ENCODE results near the gene TYW5. TPM values are rescaled to one million over a fixed set of nuclear protein-coding genes. Genes with fewer than 3 reads are reported as not detected.
A peak's percentile ranks its signal among the peaks of the same experiment; 100 is the strongest.

Gene TYW5
- polyA plus RNA-seq, 1 donor, result 13.0 TPM

DNA sequence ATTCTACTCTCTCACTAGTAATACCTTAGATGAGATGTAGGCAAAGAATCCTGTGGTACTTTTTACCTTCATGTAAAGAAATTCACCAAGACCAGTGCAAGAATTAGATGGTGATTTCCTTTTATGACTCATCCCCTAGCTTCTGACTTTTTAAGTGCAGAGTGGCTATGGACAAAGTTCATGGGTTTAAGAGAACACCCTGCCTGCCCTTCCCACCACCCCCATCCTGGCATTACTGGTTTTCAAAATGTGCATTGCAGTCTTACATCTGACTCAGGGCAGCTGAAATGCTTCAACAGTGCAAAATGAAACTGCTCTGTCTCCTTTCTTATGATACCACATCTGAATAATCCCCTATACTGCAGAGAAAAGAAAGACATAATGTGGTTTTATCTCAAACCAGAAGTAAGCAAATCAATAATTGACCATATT, 22.7 kb upstream of the TYW5 start:
- Histone ChIP-seq H3K4me3 (ENCODE audit: low read length) (no peak overlapping the region), H3K27me3 (ENCODE audit: control insufficient read depth, insufficient read depth, low read length) (no peaks in the 10 kb centered on the region), H3K9me3 (ENCODE audit: control insufficient read depth, low read depth, low read length) (no peaks in the 10 kb centered on the region), H3K36me3 (ENCODE audit: control insufficient read depth, insufficient read depth, low read length) (no peaks in the 10 kb centered on the region), H3K27ac (ENCODE audit: low read length) (peak overlapping the region; percentile 47), H3K4me1 (ENCODE audit: control insufficient read depth, insufficient read depth, low read length) (peaks cover 18% of the 10 kb centered on the region)
- peak; percentile 78 to 86 for DNase-seq

DNA sequence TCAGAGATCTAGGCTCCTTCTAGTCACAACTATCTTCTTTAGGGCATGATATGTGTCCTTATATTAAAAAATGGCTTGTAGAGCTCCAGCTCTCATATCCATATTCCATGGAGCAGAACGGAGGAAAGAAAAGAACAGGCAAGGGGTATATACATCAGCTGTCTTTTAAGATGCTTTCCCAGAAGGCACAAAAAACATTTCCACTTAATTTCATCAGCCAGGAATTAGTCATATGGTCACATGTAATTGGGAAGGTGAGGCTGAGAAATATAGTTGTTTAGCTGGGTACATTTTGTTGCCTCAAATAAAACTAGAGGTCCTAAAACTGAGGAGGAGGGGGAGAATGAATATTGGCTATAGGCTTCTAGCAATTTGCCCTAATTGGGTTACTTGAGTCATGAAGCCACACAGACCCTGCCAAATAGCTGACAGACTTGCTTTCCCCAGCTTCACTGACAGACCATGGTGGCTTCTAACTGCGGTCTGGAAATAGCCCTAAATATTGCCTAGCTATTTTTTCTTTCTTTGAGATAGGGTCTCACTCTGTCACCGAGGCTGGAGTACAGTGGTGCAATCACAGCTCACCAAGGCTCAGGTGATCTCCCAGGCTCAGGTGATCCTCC, 20.1 kb upstream of the TYW5 start:
- Histone ChIP-seq H3K4me3 (ENCODE audit: low read length) (no peak overlapping the region), H3K27me3 (ENCODE audit: control insufficient read depth, insufficient read depth, low read length) (no peaks in the 10 kb centered on the region), H3K4me1 (ENCODE audit: control insufficient read depth, insufficient read depth, low read length) (peaks cover 28% of the 10 kb centered on the region), H3K9me3 (ENCODE audit: control insufficient read depth, low read depth, low read length) (no peaks in the 10 kb centered on the region), H3K27ac (ENCODE audit: low read length) (no peak overlapping the region), H3K36me3 (ENCODE audit: control insufficient read depth, insufficient read depth, low read length) (no peaks in the 10 kb centered on the region)
- no peak for DNase-seq
- WGBS (ENCODE audit: insufficient coverage, low lambda C conversion rate), result 80% methylated on average over 1 of the region's 3 CpGs

DNA sequence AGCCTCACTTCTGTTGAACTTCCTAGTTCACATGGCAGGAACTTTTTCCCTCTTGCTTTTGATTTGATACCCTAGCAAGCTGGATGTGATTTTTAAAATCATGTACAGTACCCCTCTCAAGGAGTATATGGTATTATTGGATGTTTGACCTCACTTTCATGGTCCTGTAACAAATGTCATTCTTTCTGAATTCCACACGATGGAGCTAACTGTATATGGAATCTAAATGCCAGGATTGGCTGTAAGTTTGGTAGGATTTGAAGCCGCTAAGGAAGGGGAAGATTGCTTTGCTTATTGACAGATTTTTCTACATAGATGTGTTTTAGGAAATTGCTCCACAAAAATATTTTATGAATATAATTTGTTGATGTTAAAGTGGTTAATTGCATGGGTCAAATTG, 18.4 kb upstream of the TYW5 start:
- no peak overlapping the region for H3K27ac ChIP-seq (ENCODE audit: low read length)
- peak in 1 of 2 donors; percentile 26 for DNase-seq
- H3K27me3 ChIP-seq (ENCODE audit: control insufficient read depth, insufficient read depth, low read length), result no peaks in the 10 kb centered on the region
- no peaks in the 10 kb centered on the region for H3K9me3 ChIP-seq (ENCODE audit: control insufficient read depth, low read depth, low read length)
- no peaks in the 10 kb centered on the region for H3K36me3 ChIP-seq (ENCODE audit: control insufficient read depth, insufficient read depth, low read length)
- no CpG with 5 or more reads among the region's 2 CpGs for WGBS (ENCODE audit: insufficient coverage, low lambda C conversion rate)
- peaks cover 19% of the 10 kb centered on the region for H3K4me1 ChIP-seq (ENCODE audit: control insufficient read depth, insufficient read depth, low read length)
- H3K4me3 ChIP-seq (ENCODE audit: low read length), result no peak overlapping the region

DNA sequence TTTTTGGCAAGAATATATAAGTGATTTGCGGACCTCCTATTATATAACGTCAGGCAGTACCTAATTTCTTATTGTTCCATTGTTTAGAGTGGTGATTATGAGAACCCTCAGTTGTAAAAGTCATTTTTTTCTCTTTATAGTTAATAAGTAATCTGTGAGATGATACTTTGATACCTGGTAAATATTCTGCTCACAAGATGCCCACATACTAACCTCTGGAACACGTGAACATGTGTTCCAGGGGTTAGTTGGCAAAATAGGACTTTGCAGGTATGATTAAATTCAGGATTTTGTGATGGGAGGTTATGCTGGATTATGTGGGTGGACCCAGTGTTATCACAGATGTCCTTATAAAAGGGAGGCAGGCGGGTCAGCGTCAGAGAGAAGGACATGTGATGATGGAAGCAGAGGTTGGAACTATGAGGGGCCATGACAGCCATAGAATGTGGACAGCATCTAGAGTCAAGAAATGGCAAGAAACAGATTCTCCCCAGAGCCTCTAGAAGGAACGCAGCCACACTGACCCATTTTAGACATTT, 16.9 kb upstream of the TYW5 start:
- Histone ChIP-seq H3K27ac (ENCODE audit: low read length) (peak overlapping the region; percentile 41), H3K9me3 (ENCODE audit: control insufficient read depth, low read depth, low read length) (no peaks in the 10 kb centered on the region), H3K4me3 (ENCODE audit: low read length) (no peak overlapping the region), H3K36me3 (ENCODE audit: control insufficient read depth, insufficient read depth, low read length) (no peaks in the 10 kb centered on the region), H3K27me3 (ENCODE audit: control insufficient read depth, insufficient read depth, low read length) (no peaks in the 10 kb centered on the region), H3K4me1 (ENCODE audit: control insufficient read depth, insufficient read depth, low read length) (peaks cover 10% of the 10 kb centered on the region)
- DNase-seq, result peak; percentile 35 to 74
- 18% methylated on average over 2 of the region's 6 CpGs for WGBS (ENCODE audit: insufficient coverage, low lambda C conversion rate)

DNA sequence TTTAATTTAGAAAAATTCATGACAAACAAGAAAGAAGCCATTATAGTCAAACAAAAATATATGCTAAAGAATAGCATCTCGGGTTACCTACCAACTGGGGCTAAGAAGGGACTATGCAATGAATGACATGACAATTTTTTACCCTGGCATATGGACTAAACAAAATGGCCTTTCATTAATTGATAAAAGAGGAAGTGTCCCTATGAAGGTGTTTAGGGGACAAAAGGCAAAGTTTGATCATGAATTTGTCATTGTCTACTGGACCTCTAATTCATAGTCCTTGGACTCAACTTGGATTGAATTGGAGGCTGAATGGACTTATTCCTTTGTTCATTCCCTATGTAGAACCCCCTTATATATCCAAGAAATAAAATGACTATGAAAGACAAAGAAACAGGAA, 12.8 kb upstream of the TYW5 start:
- 100% methylated on average over 1 of the region's 1 CpG for WGBS (ENCODE audit: insufficient coverage, low lambda C conversion rate)
- Histone ChIP-seq H3K4me3 (ENCODE audit: low read length) (no peak overlapping the region), H3K27me3 (ENCODE audit: control insufficient read depth, insufficient read depth, low read length) (no peaks in the 10 kb centered on the region), H3K9me3 (ENCODE audit: control insufficient read depth, low read depth, low read length) (no peaks in the 10 kb centered on the region), H3K4me1 (ENCODE audit: control insufficient read depth, insufficient read depth, low read length) (peaks cover 10% of the 10 kb centered on the region), H3K36me3 (ENCODE audit: control insufficient read depth, insufficient read depth, low read length) (peaks cover 21% of the 10 kb centered on the region), H3K27ac (ENCODE audit: low read length) (no peak overlapping the region)
- DNase-seq, result no peak

DNA sequence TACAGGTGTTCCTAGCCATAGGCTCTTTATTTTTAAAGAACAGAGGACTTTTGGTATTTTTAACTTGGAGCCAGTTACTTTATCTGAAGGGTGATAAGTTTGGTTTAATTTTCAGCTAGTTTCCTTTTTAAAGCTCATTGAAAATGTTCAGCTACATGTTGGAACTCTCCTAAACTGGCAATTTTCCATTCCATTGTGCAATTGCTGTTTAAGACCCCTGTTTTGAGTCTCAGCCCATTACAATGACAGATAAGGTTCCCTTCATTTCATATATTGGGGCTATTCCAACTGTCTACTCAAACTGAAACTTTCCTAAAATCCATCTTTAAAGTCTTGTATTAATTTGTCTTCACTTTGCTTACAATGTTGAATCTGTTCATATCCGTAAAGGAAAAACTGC, 11.7 kb upstream of the TYW5 start:
- Histone ChIP-seq H3K9me3 (ENCODE audit: control insufficient read depth, low read depth, low read length) (no peaks in the 10 kb centered on the region), H3K4me1 (ENCODE audit: control insufficient read depth, insufficient read depth, low read length) (peaks cover 3% of the 10 kb centered on the region), H3K36me3 (ENCODE audit: control insufficient read depth, insufficient read depth, low read length) (peaks cover 29% of the 10 kb centered on the region), H3K27ac (ENCODE audit: low read length) (no peak overlapping the region), H3K27me3 (ENCODE audit: control insufficient read depth, insufficient read depth, low read length) (no peaks in the 10 kb centered on the region), H3K4me3 (ENCODE audit: low read length) (no peak overlapping the region)
- no CpG with 5 or more reads among the region's 1 CpG for WGBS (ENCODE audit: insufficient coverage, low lambda C conversion rate)
- no peak for DNase-seq

DNA sequence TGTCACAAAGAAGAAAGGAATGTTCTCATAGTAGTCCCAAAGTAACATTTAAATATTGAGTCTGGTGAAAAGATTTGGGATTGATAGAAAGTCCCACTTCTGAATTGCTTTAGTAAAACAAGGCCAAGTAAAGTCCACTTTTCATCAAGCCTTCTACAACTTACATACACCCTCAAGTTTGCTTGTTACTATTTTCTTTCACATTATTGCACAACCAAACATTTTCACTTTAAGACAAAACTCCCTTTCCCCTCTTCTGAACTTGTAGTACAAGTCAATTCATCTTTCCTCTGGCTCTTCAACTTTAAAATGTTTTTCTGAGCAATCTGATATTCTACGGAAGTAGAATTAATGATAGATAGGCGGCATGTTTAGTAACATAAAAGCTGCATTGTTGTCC, 11.1 kb upstream of the TYW5 start:
- Histone ChIP-seq H3K36me3 (ENCODE audit: control insufficient read depth, insufficient read depth, low read length) (peaks cover 34% of the 10 kb centered on the region), H3K9me3 (ENCODE audit: control insufficient read depth, low read depth, low read length) (no peaks in the 10 kb centered on the region), H3K27me3 (ENCODE audit: control insufficient read depth, insufficient read depth, low read length) (no peaks in the 10 kb centered on the region), H3K27ac (ENCODE audit: low read length) (no peak overlapping the region), H3K4me3 (ENCODE audit: low read length) (no peak overlapping the region), H3K4me1 (ENCODE audit: control insufficient read depth, insufficient read depth, low read length) (no peaks in the 10 kb centered on the region)
- no peak for DNase-seq
- 100% methylated on average over 2 of the region's 2 CpGs for WGBS (ENCODE audit: insufficient coverage, low lambda C conversion rate)

DNA sequence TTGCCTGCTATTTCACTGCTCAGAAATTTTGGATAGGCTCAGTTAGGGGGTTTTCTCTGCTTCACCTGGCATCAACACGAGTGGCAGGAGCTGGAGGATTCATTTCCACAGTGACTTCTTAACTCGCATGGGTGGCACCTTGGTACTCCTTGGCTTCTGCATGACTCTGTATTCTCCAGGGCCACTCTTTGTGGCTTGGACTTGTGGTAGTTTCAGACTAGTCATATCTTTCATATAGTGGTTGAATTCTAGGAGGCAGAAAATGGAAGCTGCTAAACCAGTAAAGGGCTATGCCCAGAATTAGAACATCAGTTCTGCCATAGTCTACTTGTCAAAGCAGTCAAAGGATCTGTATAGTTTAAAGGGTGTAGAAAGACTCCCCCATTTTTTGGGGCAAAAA, 6.9 kb upstream of the TYW5 start:
- DNase-seq, result no peak
- WGBS (ENCODE audit: insufficient coverage, low lambda C conversion rate), result no CpG with 5 or more reads among the region's 2 CpGs
- peaks cover 3% of the 10 kb centered on the region for H3K4me1 ChIP-seq (ENCODE audit: control insufficient read depth, insufficient read depth, low read length)
- no peaks in the 10 kb centered on the region for H3K27me3 ChIP-seq (ENCODE audit: control insufficient read depth, insufficient read depth, low read length)
- H3K9me3 ChIP-seq (ENCODE audit: control insufficient read depth, low read depth, low read length), result no peaks in the 10 kb centered on the region
- no peak overlapping the region for H3K4me3 ChIP-seq (ENCODE audit: low read length)
- no peak overlapping the region for H3K27ac ChIP-seq (ENCODE audit: low read length)
- H3K36me3 ChIP-seq (ENCODE audit: control insufficient read depth, insufficient read depth, low read length), result peaks cover 59% of the 10 kb centered on the region

DNA sequence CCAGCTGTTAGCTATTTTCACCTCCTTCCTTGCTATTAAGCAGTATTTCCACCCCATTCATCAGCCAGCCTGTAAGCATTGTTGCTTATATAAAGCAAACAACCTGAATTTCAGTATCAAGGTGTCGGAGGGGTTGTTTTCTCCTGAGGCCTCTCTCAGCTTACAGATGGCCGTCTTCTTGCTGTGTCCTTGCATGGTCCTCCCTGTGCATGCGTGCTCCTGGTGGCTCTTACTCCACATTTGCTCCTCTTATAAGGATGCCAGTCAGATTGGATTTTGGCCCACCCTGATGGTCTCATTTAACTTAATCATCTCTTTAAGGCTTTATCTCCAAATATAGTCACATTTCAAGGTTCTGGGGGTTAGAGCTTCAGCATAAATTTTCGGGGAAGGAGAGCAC, 2.7 kb upstream of the TYW5 start:
- no peak overlapping the region for H3K4me3 ChIP-seq (ENCODE audit: low read length)
- no peaks in the 10 kb centered on the region for H3K27me3 ChIP-seq (ENCODE audit: control insufficient read depth, insufficient read depth, low read length)
- no peak overlapping the region for H3K27ac ChIP-seq (ENCODE audit: low read length)
- WGBS (ENCODE audit: insufficient coverage, low lambda C conversion rate), result 100% methylated on average over 1 of the region's 4 CpGs
- H3K4me1 ChIP-seq (ENCODE audit: control insufficient read depth, insufficient read depth, low read length), result peaks cover 3% of the 10 kb centered on the region
- no peak for DNase-seq
- peaks cover 38% of the 10 kb centered on the region for H3K36me3 ChIP-seq (ENCODE audit: control insufficient read depth, insufficient read depth, low read length)
- no peaks in the 10 kb centered on the region for H3K9me3 ChIP-seq (ENCODE audit: control insufficient read depth, low read depth, low read length)

DNA sequence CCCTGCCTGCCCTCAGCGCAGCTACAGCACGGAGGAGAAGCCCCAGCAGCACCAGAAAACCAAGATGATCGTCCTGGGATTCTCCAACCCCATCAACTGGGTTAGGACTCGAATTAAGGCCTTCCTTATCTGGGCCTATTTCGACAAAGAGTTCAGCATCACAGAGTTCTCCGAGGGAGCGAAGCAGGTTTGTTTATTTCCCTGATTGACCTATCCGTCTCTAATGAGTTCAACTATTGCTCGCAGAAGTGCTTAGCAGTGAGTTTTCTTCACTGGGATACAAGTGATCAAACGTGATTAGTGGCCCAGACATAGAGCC, 730 bp upstream of the TYW5 start:
- Histone ChIP-seq H3K27ac (ENCODE audit: low read length) (peak overlapping the region; percentile 79), H3K27me3 (ENCODE audit: control insufficient read depth, insufficient read depth, low read length) (no peaks in the 10 kb centered on the region), H3K36me3 (ENCODE audit: control insufficient read depth, insufficient read depth, low read length) (peaks cover 21% of the 10 kb centered on the region), H3K4me3 (ENCODE audit: low read length) (peak overlapping the region; percentile 88), H3K4me1 (ENCODE audit: control insufficient read depth, insufficient read depth, low read length) (peaks cover 3% of the 10 kb centered on the region), H3K9me3 (ENCODE audit: control insufficient read depth, low read depth, low read length) (no peaks in the 10 kb centered on the region)
- WGBS (ENCODE audit: insufficient coverage, low lambda C conversion rate), result no CpG with 5 or more reads among the region's 10 CpGs
- no peak for DNase-seq

DNA sequence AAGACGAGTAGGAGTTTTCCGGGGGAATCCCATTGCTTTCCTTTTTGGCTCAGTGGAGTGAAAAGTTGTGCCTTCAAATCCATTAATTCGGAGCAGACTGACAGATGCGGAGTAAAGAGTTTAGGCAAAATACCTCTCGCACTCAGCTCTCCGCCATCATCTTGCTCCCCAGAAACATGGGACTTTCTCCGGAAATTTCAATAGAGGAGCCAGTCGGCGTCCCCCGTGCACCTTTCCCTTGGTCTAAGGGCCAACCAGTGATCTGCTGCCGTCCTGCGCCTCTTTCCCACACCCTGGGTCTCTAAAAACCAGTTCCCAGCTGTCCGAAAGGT, 318 bp downstream of the TYW5 start:
- Histone ChIP-seq H3K36me3 (ENCODE audit: control insufficient read depth, insufficient read depth, low read length) (peaks cover 14% of the 10 kb centered on the region), H3K4me3 (ENCODE audit: low read length) (peak overlapping the region; percentile 88), H3K27ac (ENCODE audit: low read length) (peak overlapping the region; percentile 79), H3K9me3 (ENCODE audit: control insufficient read depth, low read depth, low read length) (no peaks in the 10 kb centered on the region), H3K27me3 (ENCODE audit: control insufficient read depth, insufficient read depth, low read length) (no peaks in the 10 kb centered on the region), H3K4me1 (ENCODE audit: control insufficient read depth, insufficient read depth, low read length) (peaks cover 3% of the 10 kb centered on the region)
- no CpG with 5 or more reads among the region's 13 CpGs for WGBS (ENCODE audit: insufficient coverage, low lambda C conversion rate)
- no peak for DNase-seq

All from large intestine (tissue), 3 donors.